H1 (cell line): Measurements from ENCODE around the gene B4GALNT3. TPM values are rescaled to one million over a fixed set of nuclear protein-coding genes. Genes with fewer than 3 reads are reported as not detected.

ENCODE experiments used
- CTCF ChIA-PET: fragments of 300-600 bp; sonication (Branson Sonifier 250); formaldehyde crosslinking; loops from one replicate; lab custom pipeline; 2021; ENCODE audit not compliant: partially characterized antibody; lab: Charles Lee
- POLR2A ChIA-PET: fragments of 300-600 bp; sonication (Branson Sonifier 250); formaldehyde crosslinking; loops from one replicate; lab custom pipeline; 2021; ENCODE audit warnings: inconsistent platforms; ENCODE audit not compliant: partially characterized antibody; lab: Charles Lee
- DNase-seq, 2 experiments: peaks; one replicate each; pipeline versions ENCODE4 v3.0.0 to v3.0.0-alpha.2; 2010 to 2022; ENCODE audit warnings: low spot score in 2 of 2, low read depth in 1 of 2, mixed read lengths in 1 of 2
- FAIRE-seq: peaks from 2 replicates; lab custom pipeline; 2011; peaks lifted over from hg19 to GRCh38; lab: Jason Lieb, UNC
- H2AFZ ChIP-seq: 2 replicates; pipeline ENCODE4 v1.8.1; 2012; ENCODE audit warnings: low read length, inconsistent platforms
- H2AK5ac ChIP-seq: 2 replicates; pipeline ENCODE4 v1.6.1; 2013; ENCODE audit warnings: low read depth, low read length
- H2BK120ac ChIP-seq: replicated peaks from 2 replicates; pipeline ENCODE3; 2013; ENCODE audit warnings: low read depth, low read length, inconsistent platforms
- H2BK12ac ChIP-seq: 2 replicates; pipeline ENCODE4 v1.6.1; 2013; ENCODE audit warnings: low read depth, low read length
- H2BK15ac ChIP-seq: 2 replicates; pipeline ENCODE4 v1.6.1; 2013; ENCODE audit warnings: low read length
- H2BK20ac ChIP-seq: 2 replicates; pipeline ENCODE4 v1.6.1; 2013; ENCODE audit warnings: low read length
- H2BK5ac ChIP-seq: 2 replicates; pipeline ENCODE4 v1.6.1; 2013; ENCODE audit warnings: low read depth, low read length
- H3K14ac ChIP-seq: 2 replicates; pipeline ENCODE4 v1.6.1; 2013; ENCODE audit warnings: inconsistent platforms; ENCODE audit not compliant: insufficient read length
- H3K18ac ChIP-seq: 2 replicates; pipeline ENCODE4 v1.6.1; 2013; ENCODE audit warnings: low read length; ENCODE audit errors: extremely low read depth
- H3K23ac ChIP-seq: 2 replicates; pipeline ENCODE4 v1.6.1; 2013; ENCODE audit warnings: inconsistent platforms; ENCODE audit not compliant: insufficient read length
- H3K23me2 ChIP-seq: 2 replicates; pipeline ENCODE4 v1.6.1; 2013; ENCODE audit warnings: low read depth, low read length
- H3K27ac ChIP-seq: 2 replicates; pipeline ENCODE4 v1.6.1; 2011; ENCODE audit warnings: low read depth, low read length, inconsistent platforms
- H3K27me3 ChIP-seq, 4 experiments: replicated peaks in 1 of 4; 1 replicate in 1 of 4; 2 replicates in 3 of 4; pipeline versions ENCODE4 v1.6.1 to v1.8.1; 2011 to 2013; ENCODE audit warnings: low read length in 3 of 4, mild to moderate bottlenecking in 3 of 4, inconsistent platforms in 2 of 4, mixed read lengths in 2 of 4, moderate library complexity in 1 of 4; ENCODE audit not compliant: control insufficient read depth in 3 of 4, insufficient read depth in 3 of 4; ENCODE audit errors: extremely low read depth in 1 of 4
- H3K36me3 ChIP-seq, 4 experiments: 2 replicates each; pipeline versions ENCODE4 v1.6.1 to v1.8.1; 2011 to 2013; ENCODE audit warnings: mild to moderate bottlenecking in 4 of 4, low read length in 3 of 4, moderate library complexity in 2 of 4, control low read depth in 1 of 4, inconsistent platforms in 1 of 4; ENCODE audit not compliant: insufficient read depth in 4 of 4, control insufficient read depth in 2 of 4
- H3K4ac ChIP-seq: replicated peaks from 2 replicates; pipeline ENCODE3; 2013; ENCODE audit warnings: low read length, low read depth, mixed read lengths, inconsistent platforms; ENCODE audit not compliant: insufficient read length
- H3K4me1 ChIP-seq, 4 experiments: replicated peaks in 1 of 4; 1 replicate in 1 of 4; 2 replicates in 3 of 4; pipeline versions ENCODE4 v1.6.1 to v1.8.1; 2011 to 2013; ENCODE audit warnings: low read length in 3 of 4, inconsistent platforms in 2 of 4, mixed read lengths in 1 of 4; ENCODE audit not compliant: insufficient read depth in 4 of 4, control insufficient read depth in 3 of 4
- H3K4me2 ChIP-seq, 2 experiments: 2 replicates each; pipeline versions ENCODE4 v1.6.1 to v1.8.1; 2011 to 2013; ENCODE audit warnings: low read depth in 2 of 2, low read length in 2 of 2, control low read depth in 1 of 2, inconsistent platforms in 1 of 2, mild to moderate bottlenecking in 1 of 2; ENCODE audit not compliant: insufficient read depth in 1 of 2
- H3K4me3 ChIP-seq, 4 experiments: fragments of 200-600, 300-600 bp in 1 of 4; sonication (generic), shearing (Covaris generic), sonication (Bioruptor Twin) in 1 of 4; 2 replicates each; pipeline versions ENCODE4 v1.5.1 to v1.8.1; 2011 to 2016; ENCODE audit warnings: low read length in 4 of 4, low read depth in 3 of 4, control low read depth in 2 of 4, inconsistent platforms in 2 of 4, mild to moderate bottlenecking in 2 of 4, mixed read lengths in 1 of 4, moderate library complexity in 1 of 4; ENCODE audit not compliant: insufficient read depth in 2 of 4; ENCODE audit errors: extremely low read depth in 1 of 4
- H3K56ac ChIP-seq: replicated peaks from 2 replicates; pipeline ENCODE3; 2013; ENCODE audit warnings: low read depth, mild to moderate bottlenecking, mixed read lengths, low read length, inconsistent platforms; ENCODE audit not compliant: insufficient read length
- H3K79me1 ChIP-seq: 2 replicates; pipeline ENCODE4 v1.6.1; 2013; ENCODE audit warnings: low read depth, low read length, control low read depth
- H3K79me2 ChIP-seq, 2 experiments: 2 replicates each; pipeline versions ENCODE4 v1.6.1 to v1.8.1; 2012 to 2013; ENCODE audit warnings: low read length in 2 of 2, mild to moderate bottlenecking in 2 of 2, inconsistent platforms in 1 of 2; ENCODE audit not compliant: insufficient read depth in 2 of 2, control insufficient read depth in 1 of 2
- H3K9ac ChIP-seq, 4 experiments: replicated peaks in 1 of 4; 1 replicate in 1 of 4; 2 replicates in 3 of 4; pipeline versions ENCODE4 v1.6.1 to v1.8.1; 2011 to 2013; ENCODE audit warnings: low read depth in 3 of 4, low read length in 3 of 4, control low read depth in 2 of 4, mild to moderate bottlenecking in 2 of 4, moderate library complexity in 2 of 4, inconsistent platforms in 1 of 4; ENCODE audit errors: extremely low read depth in 1 of 4
- H3K9me3 ChIP-seq, 2 experiments: 2 replicates each; pipeline versions ENCODE4 v1.6.1 to v1.8.1; 2012 to 2013; ENCODE audit warnings: mild to moderate bottlenecking in 2 of 2, moderate library complexity in 2 of 2, control low read depth in 1 of 2, inconsistent platforms in 1 of 2, low read depth in 1 of 2, low read length in 1 of 2, mixed read lengths in 1 of 2; ENCODE audit not compliant: insufficient read depth in 2 of 2
- H4K20me1 ChIP-seq, 2 experiments: replicated peaks in 1 of 2; 2 replicates each; pipeline versions ENCODE3 to v1.8.1; 2011 to 2013; ENCODE audit warnings: inconsistent platforms in 2 of 2, low read length in 2 of 2, mild to moderate bottlenecking in 1 of 2; ENCODE audit not compliant: insufficient read depth in 2 of 2, control insufficient read depth in 1 of 2
- H4K5ac ChIP-seq: 2 replicates; pipeline ENCODE4 v1.6.1; 2013; ENCODE audit warnings: low read length, low read depth, mixed read lengths, inconsistent platforms; ENCODE audit not compliant: insufficient read length
- H4K8ac ChIP-seq: 2 replicates; pipeline ENCODE4 v1.8.0; 2013; ENCODE audit warnings: mild to moderate bottlenecking, moderate library complexity, low read length, inconsistent platforms; ENCODE audit not compliant: insufficient read depth; ENCODE audit errors: extremely low read depth
- H4K91ac ChIP-seq: replicated peaks from 2 replicates; pipeline ENCODE3; 2013; ENCODE audit warnings: low read length, mixed read lengths, inconsistent platforms; ENCODE audit not compliant: insufficient read length
- BCL11A ChIP-seq, 2 experiments: IDR thresholded peaks; one replicate each; pipeline ENCODE4 v1.6.1; 2011; ENCODE audit warnings: low read depth in 2 of 2, low read length in 2 of 2, mild to moderate bottlenecking in 2 of 2
- BRCA1 ChIP-seq: IDR thresholded peaks from 2 replicates; pipeline ENCODE4 v1.6.1; 2012; ENCODE audit warnings: low read depth, low read length, improper control_type of control experiment
- CEBPB ChIP-seq: IDR thresholded peaks from 2 replicates; pipeline ENCODE4 v1.6.1; 2012; ENCODE audit warnings: low read depth, low read length
- EP300 ChIP-seq, 2 experiments: IDR thresholded peaks; 1 replicate in 1 of 2; 2 replicates in 1 of 2; pipeline ENCODE4 v1.6.1; 2011 to 2012; ENCODE audit warnings: low read depth in 2 of 2, low read length in 2 of 2, mild to moderate bottlenecking in 2 of 2, borderline replicate concordance in 1 of 2, inconsistent platforms in 1 of 2, moderate library complexity in 1 of 2
- EZH2 ChIP-seq: fragments of 200-600 bp; sonication (generic); IDR thresholded peaks from 2 replicates; pipeline ENCODE4 v1.7.1; 2012; ENCODE audit warnings: low read depth, mild to moderate bottlenecking, moderate library complexity, low read length, inconsistent platforms; ENCODE audit not compliant: severe bottlenecking
- JUN ChIP-seq: IDR thresholded peaks from 2 replicates; pipeline ENCODE4 v1.6.1; 2011; ENCODE audit warnings: low read depth, mild to moderate bottlenecking, improper control_type of control experiment, low read length
- MAFK ChIP-seq: IDR thresholded peaks from 2 replicates; pipeline ENCODE4 v1.6.1; 2012; ENCODE audit warnings: low read depth, mild to moderate bottlenecking, improper control_type of control experiment, low read length
- NANOG ChIP-seq: IDR thresholded peaks from 2 replicates; pipeline ENCODE4 v1.6.1; 2011; ENCODE audit warnings: low read length, low read depth, mild to moderate bottlenecking, inconsistent platforms; ENCODE audit not compliant: insufficient read depth, poor library complexity, severe bottlenecking
- RNF2 ChIP-seq: fragments of 200-900, 300-1000 bp; sonication (generic); IDR thresholded peaks from 2 replicates; pipeline ENCODE4 v1.7.1; 2016; ENCODE audit warnings: borderline replicate concordance, low read depth, mild to moderate bottlenecking, antibody characterized with exemption, low read length; ENCODE audit not compliant: poor library complexity, severe bottlenecking; ENCODE audit errors: missing control alignments
- TEAD4 ChIP-seq: IDR thresholded peaks from 2 replicates; pipeline ENCODE4 v1.6.1; 2012; ENCODE audit warnings: low read depth, low read length, inconsistent platforms, mixed read lengths
- USF2 ChIP-seq: IDR thresholded peaks from 2 replicates; pipeline ENCODE4 v1.6.1; 2011; ENCODE audit warnings: low read length, improper control_type of control experiment
- ZNF274 ChIP-seq: IDR thresholded peaks from 2 replicates; pipeline ENCODE4 v1.7.0; 2012; ENCODE audit warnings: low read length, borderline replicate concordance; ENCODE audit errors: extremely low read depth
- WGBS, 2 experiments: shearing (Covaris generic) in 1 of 2; methylation state at CpG; one replicate each; pipeline versions ENCODE4 v1.1.6 to v1.1.7; 2013 to 2015; ENCODE audit warnings: low lambda C conversion rate in 2 of 2, mixed read lengths in 2 of 2, inconsistent platforms in 1 of 2, low coverage in 1 of 2, missing lambda C conversion rate in 1 of 2; ENCODE audit not compliant: insufficient replicate concordance in 2 of 2, insufficient coverage in 1 of 2, insufficient read length in 1 of 2; ENCODE audit errors: extremely low coverage in 1 of 2, missing lambda C conversion rate in 1 of 2; 5-methylcytosine and 5-hydroxymethylcytosine counted together
- polyA plus RNA-seq, 7 experiments: library from polyadenylated mRNA; depleted of rRNA in 3 of 7; stranded (reverse) in 5 of 7; unstranded in 2 of 7; fragments of >200 nt in 5 of 7; fragments of 200-250 nt in 2 of 7; gene quantifications; 1 replicate in 5 of 7; 2 replicates in 1 of 7; 4 replicates in 1 of 7; pipeline versions ENCODE4 v1.2.1 to v1.2.3, GENCODE V29; 2011 to 2013; ENCODE audit warnings: missing spikeins in 2 of 7, mixed read lengths in 2 of 7
- total RNA-seq: library from RNA; stranded (reverse); fragmentation: NEBNext Ultra II Directional; extraction: Animal tissue kit (Norgen Biotek cat#: 25700); gene quantifications from 2 replicates; pipeline ENCODE4 v1.2.1, GENCODE V29; 2021

The B4GALNT3 gene
- total and polyA plus RNA-seq, 2 of the 8 experiments (the other 6 are each of a cell fraction or from before 2014, with no cell fraction given): 12.5 to 20.3 TPM

- POLR2A ChIA-PET: interaction anchor here (0.6 kb wide), 1 partner anchor 52 kb away, joined by 3 read pairs; no protein-coding TSS in a partner anchor
- Histone ChIP-seq H2AFZ (no peak overlapping the region), H3K79me1 (peaks cover 3% of the 10 kb centered on the region), H2BK5ac (no peak overlapping the region), H3K79me2 (no peaks in the 10 kb centered on the region), H4K20me1 (no peaks in the 10 kb centered on the region), H4K5ac (no peak overlapping the region), H2BK120ac (no peak overlapping the region), H2BK20ac (no peak overlapping the region), H2BK12ac (no peak overlapping the region), H3K14ac (no peak overlapping the region), H2AK5ac (no peak overlapping the region), H3K23me2 (no peaks in the 10 kb centered on the region), H4K8ac (no peak overlapping the region), H3K4me3 (no peak overlapping the region), H3K36me3 (no peaks in the 10 kb centered on the region), H3K56ac (no peak overlapping the region), H3K18ac (no peak overlapping the region), H3K4ac (no peak overlapping the region), H3K9ac (no peak overlapping the region), H3K4me1 (0 out of 7 replicates have a peak, but pooled peaks cover 0 to 3% (median 0%) of the 10 kb centered on the region in 4 experiments), H3K4me2 (no peak overlapping the region), H4K91ac (no peak overlapping the region), H3K23ac (no peak overlapping the region), H3K27ac (no peak overlapping the region), H2BK15ac (no peak overlapping the region), H3K27me3 (no peaks in the 10 kb centered on the region), H3K9me3 (peaks cover 10 to 15% of the 10 kb centered on the region in 2 experiments; a peak in 3 of 4 replicates)
- CTCF ChIA-PET: interaction anchor here (1.0 to 5.3 kb wide), 5 partner anchors 17 to 85 kb away, joined by 3 to 37 read pairs (median 9); no protein-coding TSS in a partner anchor
- FAIRE-seq: no peak
- 96% methylated on average over 4 of the region's 4 CpGs; no CpG with 5 or more reads in 1 of the 2 experiments for WGBS, 2 experiments
- no peak for DNase-seq
- no peak for TF ChIP-seq BRCA1
- no peak for TF ChIP-seq JUN
- TF ChIP-seq EZH2: no peak
- TF ChIP-seq BCL11A (IDR thresholded peaks at IDR 0.05; ENCODE audit: low read depth in 2 of 2, low read length in 2 of 2): no peak
- TF ChIP-seq EP300 (IDR thresholded peaks at IDR 0.05; ENCODE audit: borderline replicate concordance in 1 of 2, low read depth in 2 of 2, low read length in 2 of 2): no peak
- TF ChIP-seq CEBPB: no peak
- TF ChIP-seq ZNF274: no peak
- TF ChIP-seq TEAD4: no peak
- no peak for TF ChIP-seq USF2
- TF ChIP-seq NANOG: no peak
- no peak for TF ChIP-seq MAFK
- no peak for TF ChIP-seq RNF2
Observed at GRCh38 chr12:527729-528128, 68.0 kb downstream of the B4GALNT3 start.
